CD14-positive monocyte (primary cell): ENCODE data around the gene LRP10. TPM values are rescaled to one million over a fixed set of nuclear protein-coding genes. Genes with fewer than 3 reads are reported as not detected.

Source experiments
- DNase-seq, 3 donors: peaks; one replicate each; pipeline ENCODE4 v3.0.0-alpha.2; 2011 to 2022
- H2AFZ ChIP-seq: 2 replicates; pipeline ENCODE4 v1.6.0; 2012; ENCODE audit warnings: mild to moderate bottlenecking, low read depth, low read length, inconsistent platforms; ENCODE audit not compliant: insufficient read depth, poor library complexity, severe bottlenecking
- H3K27ac ChIP-seq, 2 donors: 1 replicate in 1 of 2; 2 replicates in 1 of 2; pipeline ENCODE4 v1.5.1; 2012 to 2013; ENCODE audit warnings: low read length in 2 of 2, control low read depth in 1 of 2, inconsistent platforms in 1 of 2, low read depth in 1 of 2, mild to moderate bottlenecking in 1 of 2
- H3K27me3 ChIP-seq, 2 donors: one replicate each; pipeline versions ENCODE4 v1.6.0 to v1.6.1; 2011 to 2013; ENCODE audit warnings: low read length in 2 of 2; ENCODE audit not compliant: control insufficient read depth in 2 of 2, insufficient read depth in 2 of 2
- H3K36me3 ChIP-seq, 2 donors: replicated peaks in 1 of 2; 1 replicate in 1 of 2; 2 replicates in 1 of 2; pipeline versions ENCODE4 v1.5.1 to v1.6.1; 2012 to 2013; ENCODE audit warnings: low read length in 2 of 2, control low read depth in 1 of 2, inconsistent platforms in 1 of 2, mild to moderate bottlenecking in 1 of 2; ENCODE audit not compliant: insufficient read depth in 2 of 2, control insufficient read depth in 1 of 2
- H3K4me1 ChIP-seq, 2 donors: 1 replicate in 1 of 2; 2 replicates in 1 of 2; pipeline versions ENCODE4 v1.5.1 to v1.6.1; 2012 to 2013; ENCODE audit warnings: low read length in 2 of 2, control low read depth in 1 of 2, inconsistent platforms in 1 of 2, mild to moderate bottlenecking in 1 of 2, moderate library complexity in 1 of 2; ENCODE audit not compliant: insufficient read depth in 2 of 2, control insufficient read depth in 1 of 2
- H3K4me2 ChIP-seq: replicated peaks from 2 replicates; pipeline ENCODE3; 2012; ENCODE audit warnings: low read length, moderate library complexity, mild to moderate bottlenecking; ENCODE audit not compliant: poor library complexity, severe bottlenecking; ENCODE audit errors: extremely low read depth
- H3K4me3 ChIP-seq, 3 experiments: fragments of 200-600 bp in 1 of 3; sonication (generic) in 1 of 3; replicated peaks in 1 of 3; 1 replicate in 2 of 3; 2 replicates in 1 of 3; pipeline ENCODE4 v1.5.1; 2011 to 2013; ENCODE audit warnings: low read length in 3 of 3, mild to moderate bottlenecking in 3 of 3, control low read depth in 2 of 3, low read depth in 2 of 3, inconsistent platforms in 1 of 3, moderate library complexity in 1 of 3
- H3K79me2 ChIP-seq: 2 replicates; pipeline ENCODE4 v1.6.0; 2012; ENCODE audit warnings: mild to moderate bottlenecking, control low read depth, inconsistent platforms, low read length, moderate library complexity; ENCODE audit not compliant: insufficient read depth
- H3K9ac ChIP-seq: 2 replicates; pipeline ENCODE4 v1.6.0; 2017; ENCODE audit warnings: low read length, mild to moderate bottlenecking; ENCODE audit not compliant: insufficient read depth, poor library complexity, severe bottlenecking
- H3K9me3 ChIP-seq, 2 donors: replicated peaks in 1 of 2; 1 replicate in 1 of 2; 2 replicates in 1 of 2; pipeline versions ENCODE4 v1.5.1 to v1.6.1; 2012 to 2013; ENCODE audit warnings: low read length in 2 of 2, control low read depth in 1 of 2; ENCODE audit not compliant: control insufficient read depth in 1 of 2, insufficient read depth in 1 of 2
- H4K20me1 ChIP-seq: 2 replicates; pipeline ENCODE4 v1.6.0; 2012; ENCODE audit warnings: mild to moderate bottlenecking, low read length, control low read depth, moderate library complexity; ENCODE audit not compliant: insufficient read depth
- H3K27ac Mint-ChIP-seq, 7 donors: one replicate each; pipeline ENCODE4 v1.8.0; 2020; ENCODE audit warnings: mild to moderate bottlenecking in 7 of 7, mixed read lengths in 7 of 7, moderate library complexity in 6 of 7, inconsistent platforms in 2 of 7
- H3K27me3 Mint-ChIP-seq, 3 donors: one replicate each; pipeline ENCODE4 v1.8.0; 2021 to 2022; ENCODE audit warnings: low read depth in 3 of 3, mild to moderate bottlenecking in 3 of 3, mixed read lengths in 3 of 3, moderate library complexity in 3 of 3, inconsistent platforms in 1 of 3
- H3K36me3 Mint-ChIP-seq, 2 donors: one replicate each; pipeline ENCODE4 v1.8.0; 2020; ENCODE audit warnings: mixed read lengths in 2 of 2, inconsistent platforms in 1 of 2, mild to moderate bottlenecking in 1 of 2
- H3K4me1 Mint-ChIP-seq: one replicate; pipeline ENCODE4 v1.8.0; 2020; ENCODE audit warnings: mild to moderate bottlenecking, mixed read lengths
- H3K4me3 Mint-ChIP-seq, 2 donors: one replicate each; pipeline ENCODE4 v1.8.0; 2020; ENCODE audit warnings: mild to moderate bottlenecking in 2 of 2, mixed read lengths in 2 of 2, moderate library complexity in 1 of 2
- H3K9me3 Mint-ChIP-seq, 7 donors: one replicate each; pipeline ENCODE4 v1.8.0; 2020 to 2022; ENCODE audit warnings: mixed read lengths in 7 of 7, mild to moderate bottlenecking in 6 of 7, moderate library complexity in 6 of 7, inconsistent platforms in 2 of 7
- WGBS: methylation state at CpG from one replicate; pipeline ENCODE4 v1.1.5; 2013; ENCODE audit warnings: missing lambda C conversion rate; ENCODE audit not compliant: insufficient coverage; 5-methylcytosine and 5-hydroxymethylcytosine counted together
- intact Hi-C, 2 donors: fragments of 100-400 bp; cut with micrococcal nuclease; formaldehyde crosslinking; loops; one replicate each; pipeline versions ENCODE4 v1.15.0 to v1.15.1; 2023
- polyA plus RNA-seq, 3 donors: library from polyadenylated mRNA; depleted of rRNA in 1 of 3; unstranded in 2 of 3; stranded (reverse) in 1 of 3; fragments of 300-500 nt in 2 of 3; fragments of >200 nt in 1 of 3; fragmentation: Illumina TruSeq in 2 of 3; gene quantifications; 1 replicate in 2 of 3; 2 replicates in 1 of 3; pipeline ENCODE4 v1.2.3, GENCODE V29; 2012 to 2021
- TF ChIP-seq, protein P1 (sequence below): fragments of 200-600 bp; IDR thresholded peaks from one replicate; pipeline ENCODE4 v1.8.0; 2022; ENCODE audit warnings: antibody characterized with exemption, mild to moderate bottlenecking

The LRP10 gene
- polyA plus RNA-seq, 3 donors, result 39.0 to 65.1 (median 51.5) TPM

DNA sequence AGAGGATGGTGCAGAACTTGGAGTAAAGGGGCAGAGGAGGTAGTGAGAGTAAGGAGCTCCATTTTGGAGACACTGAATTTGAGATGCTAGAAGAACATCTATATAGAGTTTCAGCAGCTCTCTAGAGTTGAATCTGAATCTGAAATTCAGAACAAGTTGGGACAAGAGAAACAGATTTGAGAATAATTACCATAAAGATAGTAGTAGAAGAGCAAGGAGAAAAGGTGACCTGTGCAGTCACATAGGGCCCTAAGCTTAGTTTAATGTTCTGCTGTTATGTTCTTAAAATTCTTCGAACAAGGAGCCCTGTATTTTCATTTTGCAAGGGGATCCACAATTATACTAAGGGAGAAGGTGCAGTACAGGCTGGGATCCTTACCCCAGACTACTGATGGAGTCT is 18.9 kb downstream of the LRP10 start:
- DNase-seq, result no peak
- no CpG with 5 or more reads among the region's 1 CpG for WGBS
- Histone ChIP-seq H3K9me3 (no peaks in the 10 kb centered on the region), H4K20me1 (no peaks in the 10 kb centered on the region), H3K27me3 (peaks cover 0 to 14% of the 10 kb centered on the region in 2 donors), H3K4me2 (no peak overlapping the region), H3K4me3 (no peak overlapping the region), H2AFZ (no peak overlapping the region), H3K9ac (no peak overlapping the region), H3K27ac (no peak overlapping the region), H3K79me2 (no peaks in the 10 kb centered on the region), H3K4me1 (peaks cover 12 to 15% of the 10 kb centered on the region in 2 donors), H3K36me3 (peaks cover 0 to 20% of the 10 kb centered on the region in 2 donors)
- TF ChIP-seq, protein P1, sequence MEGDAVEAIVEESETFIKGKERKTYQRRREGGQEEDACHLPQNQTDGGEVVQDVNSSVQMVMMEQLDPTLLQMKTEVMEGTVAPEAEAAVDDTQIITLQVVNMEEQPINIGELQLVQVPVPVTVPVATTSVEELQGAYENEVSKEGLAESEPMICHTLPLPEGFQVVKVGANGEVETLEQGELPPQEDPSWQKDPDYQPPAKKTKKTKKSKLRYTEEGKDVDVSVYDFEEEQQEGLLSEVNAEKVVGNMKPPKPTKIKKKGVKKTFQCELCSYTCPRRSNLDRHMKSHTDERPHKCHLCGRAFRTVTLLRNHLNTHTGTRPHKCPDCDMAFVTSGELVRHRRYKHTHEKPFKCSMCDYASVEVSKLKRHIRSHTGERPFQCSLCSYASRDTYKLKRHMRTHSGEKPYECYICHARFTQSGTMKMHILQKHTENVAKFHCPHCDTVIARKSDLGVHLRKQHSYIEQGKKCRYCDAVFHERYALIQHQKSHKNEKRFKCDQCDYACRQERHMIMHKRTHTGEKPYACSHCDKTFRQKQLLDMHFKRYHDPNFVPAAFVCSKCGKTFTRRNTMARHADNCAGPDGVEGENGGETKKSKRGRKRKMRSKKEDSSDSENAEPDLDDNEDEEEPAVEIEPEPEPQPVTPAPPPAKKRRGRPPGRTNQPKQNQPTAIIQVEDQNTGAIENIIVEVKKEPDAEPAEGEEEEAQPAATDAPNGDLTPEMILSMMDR, result no peak
- no peak overlapping the region for H3K27ac Mint-ChIP-seq
- peaks cover 15 to 25% (median 15%) of the 10 kb centered on the region in 3 donors for H3K27me3 Mint-ChIP-seq
- H3K36me3 Mint-ChIP-seq, result peaks cover 27 to 33% of the 10 kb centered on the region in 2 donors
- H3K4me1 Mint-ChIP-seq, result peaks cover 15% of the 10 kb centered on the region
- H3K9me3 Mint-ChIP-seq, result peaks cover 0 to 8% (median 2%) of the 10 kb centered on the region in 7 donors
- intact Hi-C loops, result no loop called here
- no peak overlapping the region for H3K4me3 Mint-ChIP-seq

DNA sequence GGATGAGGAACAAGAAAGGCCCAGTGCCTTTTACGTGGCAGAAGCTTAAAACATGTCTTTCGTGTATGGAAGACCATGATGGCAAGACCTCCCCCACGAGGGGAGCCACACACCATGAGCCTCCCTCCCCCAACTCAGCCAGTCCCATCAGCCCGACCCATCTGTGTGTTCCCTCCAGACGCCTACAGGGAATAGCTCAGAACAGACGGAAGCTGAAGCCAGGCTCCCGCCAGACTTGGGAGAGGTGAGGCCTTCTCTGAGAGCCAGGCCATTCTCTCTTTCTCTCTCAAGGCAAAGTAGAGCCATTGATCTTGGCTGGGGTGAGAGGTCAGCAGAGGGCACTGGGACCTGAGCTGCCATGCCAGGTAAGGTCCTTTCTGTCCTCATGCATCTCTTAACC is 20.9 kb downstream of the LRP10 start:
- H3K4me1 ChIP-seq, result peaks cover 0 to under 1% of the 10 kb centered on the region in 2 donors
- no peak overlapping the region for H3K9ac ChIP-seq
- H3K4me3 ChIP-seq, result no peak overlapping the region
- H3K9me3 Mint-ChIP-seq, result peaks cover 0 to 2% (median 0%) of the 10 kb centered on the region in 7 donors
- no peak for DNase-seq
- H3K27ac ChIP-seq, result no peak overlapping the region
- intact Hi-C loops, result no loop called here
- no peaks in the 10 kb centered on the region for H3K79me2 ChIP-seq
- TF ChIP-seq, protein P1, result no peak
- 93% methylated on average over 2 of the region's 7 CpGs for WGBS
- H3K27me3 Mint-ChIP-seq, result peaks cover 0 to 5% (median 1%) of the 10 kb centered on the region in 3 donors
- H3K9me3 ChIP-seq, result no peaks in the 10 kb centered on the region
- peaks cover 1% of the 10 kb centered on the region for H3K4me1 Mint-ChIP-seq
- peak overlapping the region in 2 of 7 donors; percentile 5 to 10 for H3K27ac Mint-ChIP-seq
- no peak overlapping the region for H3K4me3 Mint-ChIP-seq
- H4K20me1 ChIP-seq, result no peaks in the 10 kb centered on the region
- H3K36me3 Mint-ChIP-seq, result peaks cover 32 to 33% of the 10 kb centered on the region in 2 donors
- no peaks in the 10 kb centered on the region for H3K27me3 ChIP-seq
- H2AFZ ChIP-seq, result no peak overlapping the region
- no peak overlapping the region for H3K4me2 ChIP-seq
- peaks cover 0 to 35% of the 10 kb centered on the region in 2 donors for H3K36me3 ChIP-seq
